ENCODE data around the gene FAM184A. TPM values are rescaled to one million over a fixed set of nuclear protein-coding genes. Genes with fewer than 3 reads are reported as not detected.
A peak's percentile ranks its signal among the peaks of the same experiment; 100 is the strongest.

FAM184A gene
- total RNA-seq, 2 experiments from 2014 or later, result 7.6 to 10.8 TPM

DNA sequence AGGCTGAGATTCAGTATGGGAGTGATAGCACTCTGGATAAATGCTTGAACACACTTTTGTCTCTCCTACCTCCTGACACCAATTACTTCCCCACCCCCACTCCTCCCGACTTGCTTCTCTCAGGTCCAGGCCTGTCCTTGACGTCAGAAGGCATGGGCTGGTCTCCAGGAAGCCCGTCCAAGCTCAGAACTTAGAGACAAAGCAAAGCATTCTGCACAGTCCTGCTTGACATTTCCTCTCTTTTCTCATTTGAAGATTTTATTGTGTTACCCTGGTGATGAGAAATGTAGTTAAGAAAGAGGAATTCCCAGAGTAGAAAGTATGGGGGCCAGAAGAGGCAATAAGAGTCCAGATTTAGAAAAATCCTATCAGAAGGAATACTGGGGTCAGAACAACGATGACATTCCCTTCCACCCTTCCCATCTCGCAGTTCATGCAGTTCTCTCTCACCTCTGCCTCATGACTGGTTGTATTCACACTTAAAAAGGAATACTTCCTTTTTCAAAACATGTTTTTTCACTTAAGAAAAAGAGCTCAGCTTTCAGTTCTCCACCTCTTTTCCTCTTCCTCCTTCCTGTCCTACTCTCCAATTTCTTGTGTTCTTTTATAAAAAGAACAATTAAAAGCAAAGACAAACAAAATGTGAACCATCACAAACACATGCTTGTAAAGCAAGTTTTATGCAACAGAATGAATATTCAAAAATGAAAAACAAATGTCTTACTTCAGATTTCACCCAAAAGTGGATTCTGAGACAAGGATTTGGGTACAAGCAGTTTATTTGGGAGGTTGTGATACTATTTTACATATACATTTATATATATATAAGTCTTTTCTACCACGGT lies 18.5 kb upstream of the FAM184A start:
- no peak overlapping the region for H3K4me3 Mint-ChIP-seq
- intact Hi-C loops (cut with micrococcal nuclease), result no loop called here
- no peak for DNase-seq
- no peaks in the 10 kb centered on the region for H3K9me3 Mint-ChIP-seq
- H3K36me3 Mint-ChIP-seq, result no peaks in the 10 kb centered on the region
- H3K27ac Mint-ChIP-seq, result no peak overlapping the region
- POLR2A ChIA-PET, result no interaction called here
- H3K4me1 Mint-ChIP-seq (ENCODE audit: low read depth), result peaks cover 15% of the 10 kb centered on the region
- no peaks in the 10 kb centered on the region for H3K27me3 Mint-ChIP-seq
- CTCF ChIA-PET, result no interaction called here

DNA sequence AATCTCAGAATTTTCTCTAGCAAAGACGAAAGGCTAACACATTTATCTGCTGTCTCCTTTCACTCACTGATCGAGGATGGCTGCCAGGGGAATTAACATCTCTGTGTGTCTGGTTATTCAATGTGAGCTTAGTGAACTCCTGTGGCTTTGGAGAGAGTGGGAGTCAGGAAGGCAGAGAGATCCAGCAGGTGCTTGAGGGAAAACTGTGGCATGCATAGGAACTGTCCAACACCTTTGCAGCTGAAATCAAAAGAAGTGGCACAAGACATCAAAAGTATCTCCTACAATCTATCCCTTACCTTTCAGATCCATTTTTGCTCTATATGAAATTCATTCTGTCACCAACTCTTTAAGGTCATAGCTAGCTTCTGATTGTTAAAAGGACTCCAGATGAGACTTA lies 11.8 kb upstream of the FAM184A start:
- H3K4me3 Mint-ChIP-seq, result no peak overlapping the region
- intact Hi-C loops (cut with micrococcal nuclease), result no loop called here
- POLR2A ChIA-PET, result no interaction called here
- H3K36me3 Mint-ChIP-seq, result no peaks in the 10 kb centered on the region
- no peak overlapping the region for H3K27ac Mint-ChIP-seq
- no peaks in the 10 kb centered on the region for H3K27me3 Mint-ChIP-seq
- no peaks in the 10 kb centered on the region for H3K4me1 Mint-ChIP-seq (ENCODE audit: low read depth)
- DNase-seq, result no peak
- CTCF ChIA-PET, result interaction anchor here (0.9 to 1.2 kb wide), 2 partner anchors 12 to 20 kb away, joined by 3 to 4 read pairs; partner anchors contain the start of gene FAM184A
- H3K9me3 Mint-ChIP-seq, result no peaks in the 10 kb centered on the region

DNA sequence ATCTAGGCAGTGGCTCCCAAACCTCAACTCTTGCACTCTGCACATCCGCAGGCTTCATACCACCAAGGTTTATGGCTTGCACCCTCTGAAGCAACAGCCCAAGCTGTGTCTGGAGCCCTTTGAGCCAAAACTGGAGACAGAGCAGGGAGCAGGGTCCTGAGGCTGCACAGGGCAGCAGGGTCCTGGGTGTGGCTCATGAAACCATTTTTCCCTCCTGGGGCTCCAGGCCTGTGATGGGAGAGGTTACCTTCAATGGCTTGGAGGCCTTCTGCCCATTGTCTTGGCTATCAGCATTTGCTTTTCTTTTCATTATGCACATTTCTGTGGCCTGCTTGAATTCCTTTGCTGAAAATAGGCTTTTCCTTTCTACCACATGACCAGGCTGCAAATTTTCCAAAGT lies 6.3 kb upstream of the FAM184A start:
- intact Hi-C loops (cut with micrococcal nuclease), result no loop called here
- CTCF ChIA-PET, result no interaction called here
- Mint-ChIP-seq H3K27me3 (no peaks in the 10 kb centered on the region), H3K9me3 (peaks cover 20% of the 10 kb centered on the region), H3K4me1 (ENCODE audit: low read depth) (peaks cover 3% of the 10 kb centered on the region), H3K27ac (no peak overlapping the region), H3K4me3 (no peak overlapping the region), H3K36me3 (peaks cover 6% of the 10 kb centered on the region)
- POLR2A ChIA-PET, result no interaction called here
- DNase-seq, result no peak

DNA sequence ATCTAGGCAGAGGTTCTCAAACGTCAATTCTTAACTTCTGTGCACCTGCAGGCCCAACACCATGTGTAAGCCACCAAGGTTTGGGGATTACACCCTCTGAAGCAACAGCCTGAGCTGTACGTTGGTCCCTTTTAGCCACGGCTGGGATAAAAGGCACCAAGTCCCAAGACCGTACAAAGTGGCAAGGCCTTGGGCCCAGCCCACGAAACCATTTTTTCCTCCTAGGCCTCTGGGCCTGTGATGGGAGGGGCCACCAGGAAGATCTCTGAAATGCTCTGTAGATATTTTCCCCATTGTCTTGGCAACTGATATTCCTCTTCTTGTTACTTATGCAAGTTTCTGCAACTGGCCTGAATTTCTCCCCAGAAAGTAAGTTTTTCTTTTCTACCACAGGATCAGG lies 4.5 kb upstream of the FAM184A start:
- no peaks in the 10 kb centered on the region for H3K27me3 Mint-ChIP-seq
- no peak overlapping the region for H3K4me3 Mint-ChIP-seq
- H3K36me3 Mint-ChIP-seq, result peaks cover 6% of the 10 kb centered on the region
- H3K4me1 Mint-ChIP-seq (ENCODE audit: low read depth), result peaks cover 14% of the 10 kb centered on the region
- no peak overlapping the region for H3K27ac Mint-ChIP-seq
- peaks cover 20% of the 10 kb centered on the region for H3K9me3 Mint-ChIP-seq
- intact Hi-C loops (cut with micrococcal nuclease), result no loop called here
- CTCF ChIA-PET, result no interaction called here
- POLR2A ChIA-PET, result no interaction called here
- DNase-seq, result no peak

DNA sequence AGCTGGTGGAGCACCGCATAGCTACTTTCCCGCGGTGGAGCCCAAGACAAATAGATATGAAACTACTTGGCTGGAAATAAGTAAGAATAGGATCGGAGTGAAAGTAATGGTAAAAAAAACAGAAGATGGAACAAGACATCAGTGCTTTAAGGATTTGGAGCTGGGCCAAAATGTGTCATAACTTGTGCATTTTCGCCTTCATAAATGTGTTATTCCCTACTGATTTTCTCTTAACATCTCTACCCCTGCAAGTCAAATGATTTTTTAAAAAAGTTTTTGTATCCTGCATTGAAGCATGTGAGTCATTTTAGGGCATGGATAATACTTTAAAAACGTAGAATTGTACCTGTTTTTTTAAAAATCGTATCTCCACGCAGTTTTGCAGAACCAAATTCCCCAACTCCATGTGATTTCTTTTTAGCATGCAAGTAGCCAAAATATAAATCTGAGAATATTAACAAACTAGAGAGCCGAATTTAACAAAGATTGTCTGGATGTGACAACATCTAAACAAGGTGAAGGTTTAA lies 882 bp upstream of the FAM184A start:
- H3K36me3 Mint-ChIP-seq, result peaks cover 6% of the 10 kb centered on the region
- peak overlapping the region; percentile 81 for H3K27ac Mint-ChIP-seq
- H3K4me1 Mint-ChIP-seq (ENCODE audit: low read depth), result peaks cover 39% of the 10 kb centered on the region
- DNase-seq, result no peak
- peaks cover 20% of the 10 kb centered on the region for H3K9me3 Mint-ChIP-seq
- intact Hi-C loops (cut with micrococcal nuclease), result loop anchor here (1.0 to 10.0 kb wide), 4 partner anchors 267 to 595 kb away; partner anchors contain the start of gene CEP85L
- ChIA-PET POLR2A (interaction anchor here (0.7 to 0.8 kb wide), 2 partner anchors 145 to 187 kb away, joined by 5 read pairs; no protein-coding TSS in a partner anchor), CTCF (interaction anchor here (3.0 kb wide), 1 partner anchor 31 kb away, joined by 15 read pairs; no protein-coding TSS in a partner anchor)
- H3K4me3 Mint-ChIP-seq, result peak overlapping the region; percentile 88
- no peaks in the 10 kb centered on the region for H3K27me3 Mint-ChIP-seq

DNA sequence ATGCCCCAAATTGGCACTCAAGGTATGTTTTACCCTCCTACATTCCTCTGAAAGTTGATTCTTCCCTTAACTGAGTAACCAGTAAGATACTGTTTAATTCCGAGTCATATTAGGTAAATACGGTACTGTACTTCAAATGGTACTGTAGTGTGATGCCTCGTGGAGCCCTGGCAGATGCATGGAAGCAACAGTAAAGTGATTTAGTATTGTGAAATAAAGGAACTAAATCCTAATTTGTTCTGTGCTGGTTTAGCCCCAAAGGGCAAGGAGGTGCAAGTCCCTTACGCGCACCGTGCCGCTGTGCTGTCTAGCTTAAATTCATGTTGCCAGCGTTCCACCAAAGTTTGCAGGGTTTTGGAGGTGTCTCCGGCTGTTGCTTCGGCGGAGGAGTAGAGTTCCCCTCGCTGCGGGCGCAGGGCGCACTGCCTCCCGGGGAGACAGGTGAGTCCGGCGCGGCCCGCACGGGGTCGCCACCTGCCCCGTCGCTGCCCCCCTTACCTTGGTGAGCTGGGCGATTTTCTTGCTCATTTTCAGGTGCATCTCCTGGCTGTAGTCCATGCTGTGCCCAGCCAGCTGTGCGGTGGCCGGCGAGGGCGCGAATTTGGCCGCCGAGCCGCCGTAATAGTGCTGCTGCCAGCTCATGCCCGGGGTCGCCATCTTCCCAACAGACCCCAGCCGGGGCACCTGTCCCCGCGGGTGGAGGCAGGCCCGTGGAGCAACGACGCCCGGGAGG lies 655 bp downstream of the FAM184A start:
- Mint-ChIP-seq H3K27ac (peak overlapping the region; percentile 90), H3K27me3 (no peaks in the 10 kb centered on the region), H3K4me3 (peak overlapping the region; percentile 78), H3K36me3 (peaks cover under 1% of the 10 kb centered on the region), H3K9me3 (peaks cover 8% of the 10 kb centered on the region), H3K4me1 (ENCODE audit: low read depth) (peaks cover 53% of the 10 kb centered on the region)
- ChIA-PET CTCF (interaction anchor here (0.7 to 3.0 kb wide), 7 partner anchors 13 to 1529 kb away, joined by 3 to 15 read pairs (median 3); no protein-coding TSS in a partner anchor), POLR2A (interaction anchor here (0.8 to 1.3 kb wide), 4 partner anchors 17 to 273 kb away, joined by 3 to 7 read pairs (median 4); partner anchors contain the start of gene MCM9)
- intact Hi-C loops (cut with micrococcal nuclease), result loop anchor here (1.0 to 10.0 kb wide), 10 partner anchors 20 to 593 kb away; partner anchors contain the start of genes CEP85L and MCM9
- peak; percentile 65 for DNase-seq

DNA sequence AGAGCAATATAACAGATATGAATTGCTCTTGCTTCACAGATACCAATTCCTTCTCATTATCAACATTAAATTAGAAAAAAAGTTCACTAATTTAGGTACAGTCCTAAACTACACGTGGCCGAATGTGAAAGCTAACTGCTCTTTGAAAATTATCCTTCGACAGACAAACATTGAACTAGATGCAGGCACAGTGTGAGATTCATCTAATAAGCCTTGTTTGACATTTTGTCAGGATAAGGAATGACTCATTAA lies 1.1 kb downstream of the FAM184A start:
- intact Hi-C loops (cut with micrococcal nuclease), result loop anchor here (1.0 to 10.0 kb wide), 10 partner anchors 21 to 593 kb away; partner anchors contain the start of genes CEP85L and MCM9
- Mint-ChIP-seq H3K27me3 (no peaks in the 10 kb centered on the region), H3K9me3 (peaks cover 6% of the 10 kb centered on the region), H3K36me3 (no peaks in the 10 kb centered on the region), H3K4me3 (peak overlapping the region; percentile 78), H3K4me1 (ENCODE audit: low read depth) (peaks cover 53% of the 10 kb centered on the region), H3K27ac (peak overlapping the region; percentile 90)
- DNase-seq, result no peak
- ChIA-PET CTCF (interaction anchor here (0.8 to 3.0 kb wide), 6 partner anchors 13 to 187 kb away, joined by 3 to 15 read pairs (median 3); no protein-coding TSS in a partner anchor), POLR2A (interaction anchor here (1.2 to 1.3 kb wide), 2 partner anchors 16 to 24 kb away, joined by 4 to 7 read pairs; no protein-coding TSS in a partner anchor)

DNA sequence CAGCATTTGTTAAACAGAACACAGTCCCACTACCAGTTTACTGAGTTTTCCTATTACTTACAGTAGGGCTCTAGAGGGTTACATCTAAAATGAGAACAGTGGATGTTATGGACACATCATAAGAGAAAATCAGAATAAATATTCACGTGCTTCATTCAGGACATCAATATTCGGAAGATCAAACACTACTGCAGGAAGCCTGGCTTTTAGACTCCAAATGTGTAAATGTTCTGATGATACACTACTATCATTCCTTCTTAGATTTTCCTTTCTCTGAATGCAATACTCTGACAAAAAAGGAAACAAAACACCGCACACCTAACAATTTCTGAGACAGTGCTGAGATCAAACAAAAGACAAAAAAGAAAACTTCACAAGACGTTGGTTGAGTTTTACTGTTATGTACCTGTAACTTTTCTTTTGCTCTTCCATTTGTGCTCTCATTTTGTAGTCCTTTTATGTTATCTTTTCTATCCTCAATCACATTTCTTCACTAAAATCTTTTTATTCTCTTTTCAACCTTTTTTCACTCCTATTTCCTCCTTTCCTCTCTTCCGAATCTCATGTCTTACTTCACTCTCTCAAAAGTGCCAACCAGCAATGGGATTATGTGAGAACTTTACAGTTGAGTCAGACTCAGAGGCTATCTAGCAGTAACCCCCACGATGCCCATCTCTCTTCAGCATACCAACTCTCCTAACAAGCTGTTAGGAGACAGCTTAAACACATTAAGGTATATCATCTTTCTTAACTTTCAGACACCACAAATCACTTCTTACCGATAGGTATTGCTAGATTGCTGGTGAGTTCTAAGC lies 1.7 kb downstream of the FAM184A start:
- Mint-ChIP-seq H3K4me1 (ENCODE audit: low read depth) (peaks cover 53% of the 10 kb centered on the region), H3K9me3 (peaks cover 1% of the 10 kb centered on the region), H3K36me3 (no peaks in the 10 kb centered on the region), H3K4me3 (peak overlapping the region; percentile 78), H3K27ac (peak overlapping the region; percentile 90), H3K27me3 (no peaks in the 10 kb centered on the region)
- CTCF ChIA-PET, result interaction anchor here (0.8 to 3.0 kb wide), 5 partner anchors 24 to 182 kb away, joined by 3 to 15 read pairs (median 3); partner anchors contain the start of gene MCM9
- intact Hi-C loops (cut with micrococcal nuclease), result loop anchor here (1.0 to 10.0 kb wide), 12 partner anchors 22 to 592 kb away; partner anchors contain the start of genes ASF1A, CEP85L and MCM9
- POLR2A ChIA-PET, result interaction anchor here (1.2 to 1.3 kb wide), 2 partner anchors 16 to 24 kb away, joined by 4 to 7 read pairs; no protein-coding TSS in a partner anchor
- no peak for DNase-seq

DNA sequence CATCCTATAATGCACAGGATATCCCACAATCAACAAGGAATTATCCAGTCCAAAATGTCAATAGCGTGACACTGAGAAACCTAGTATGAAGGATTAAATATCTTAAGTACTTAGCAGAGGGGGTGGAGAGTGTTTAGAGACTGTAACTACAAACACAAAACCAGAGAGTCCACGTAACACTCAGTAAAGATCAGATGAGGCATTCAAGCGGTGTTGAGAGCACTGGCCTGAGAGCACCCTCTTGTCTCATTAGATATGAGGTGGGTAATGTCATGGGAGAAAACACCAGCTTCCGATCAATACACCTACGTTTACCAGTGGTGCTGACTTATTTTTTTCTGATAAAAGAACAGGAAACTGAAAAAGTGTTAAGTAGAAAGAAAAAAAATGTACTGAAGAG lies 2.3 kb downstream of the FAM184A start:
- ChIA-PET CTCF (interaction anchor here (1.0 kb wide), 1 partner anchor 141 kb away, joined by 3 read pairs; the partner anchor contains the start of gene MCM9), POLR2A (no interaction called here)
- Mint-ChIP-seq H3K4me1 (ENCODE audit: low read depth) (peaks cover 53% of the 10 kb centered on the region), H3K27me3 (no peaks in the 10 kb centered on the region), H3K27ac (peak overlapping the region; percentile 90), H3K4me3 (peak overlapping the region; percentile 78), H3K9me3 (no peaks in the 10 kb centered on the region), H3K36me3 (no peaks in the 10 kb centered on the region)
- intact Hi-C loops (cut with micrococcal nuclease), result loop anchor here (1.0 to 10.0 kb wide), 7 partner anchors 24 to 591 kb away; partner anchors contain the start of genes ASF1A and CEP85L
- peak; percentile 52 for DNase-seq

DNA sequence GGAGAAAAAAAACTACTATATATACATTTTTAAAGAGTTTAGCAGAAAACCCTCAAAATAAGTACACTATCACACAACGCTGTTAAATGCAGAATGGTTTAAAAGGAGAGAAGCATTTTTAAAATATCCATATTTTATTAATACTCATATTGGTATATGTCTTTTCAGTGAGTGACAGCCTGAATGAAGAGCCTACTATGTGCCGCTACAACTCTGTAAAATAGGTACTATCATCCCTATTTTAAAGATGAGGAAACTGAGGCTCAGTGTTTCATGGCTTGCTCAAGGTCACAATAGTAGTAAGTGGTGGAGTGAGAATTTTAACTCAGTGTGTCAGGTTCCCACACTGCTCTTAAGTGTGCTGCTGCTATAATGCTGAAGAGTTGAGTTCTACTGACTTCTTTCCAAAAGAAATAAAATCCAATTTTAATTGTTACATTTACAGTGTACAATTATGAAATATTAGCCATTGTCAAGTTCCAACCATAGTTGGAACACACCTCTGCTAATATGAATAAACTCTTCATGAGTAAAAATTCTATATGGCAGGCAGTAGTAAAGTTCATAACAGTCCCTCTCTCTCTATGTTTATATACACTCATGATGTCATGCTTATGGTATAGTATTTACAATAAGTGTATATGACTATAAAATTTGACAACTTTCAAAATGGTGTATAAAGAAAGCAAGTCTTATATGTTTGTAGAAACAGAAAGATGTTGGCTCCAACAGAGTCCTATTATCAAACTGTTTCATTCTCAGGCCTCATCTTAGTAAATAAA lies 3.1 kb downstream of the FAM184A start:
- H3K27ac Mint-ChIP-seq, result peak overlapping the region; percentile 90

More for the DNA sequence above, 3.1 kb downstream of the FAM184A start:
- no peak for DNase-seq
- ChIA-PET POLR2A (no interaction called here), CTCF (interaction anchor here (1.0 kb wide), 1 partner anchor 140 kb away, joined by 3 read pairs; the partner anchor contains the start of gene MCM9)
- H3K36me3 Mint-ChIP-seq, result no peaks in the 10 kb centered on the region
- no peaks in the 10 kb centered on the region for H3K27me3 Mint-ChIP-seq
- H3K9me3 Mint-ChIP-seq, result no peaks in the 10 kb centered on the region
- peaks cover 53% of the 10 kb centered on the region for H3K4me1 Mint-ChIP-seq (ENCODE audit: low read depth)
- intact Hi-C loops (cut with micrococcal nuclease), result loop anchor here (5.0 to 10.0 kb wide), 3 partner anchors 263 to 591 kb away; partner anchors contain the start of gene CEP85L
- H3K4me3 Mint-ChIP-seq, result peak overlapping the region; percentile 78
